Neural crest cell (in vitro differentiated cells): Measurements from ENCODE around the gene EEIG2. TPM values are rescaled to one million over a fixed set of nuclear protein-coding genes. Genes with fewer than 3 reads are reported as not detected.

Source experiments
- DNase-seq: peaks from one replicate; pipeline ENCODE4 v3.0.0; 2021; ENCODE audit warnings: low read depth, mixed read lengths, low spot score
- H3K27ac Mint-ChIP-seq: one replicate; pipeline ENCODE4 v1.8.0; 2021; ENCODE audit warnings: mild to moderate bottlenecking, mixed read lengths; ENCODE audit not compliant: unreplicated experiment
- H3K27me3 Mint-ChIP-seq: 2 replicates; pipeline ENCODE4 v1.8.0; 2021; ENCODE audit warnings: low read depth, mild to moderate bottlenecking, mixed read lengths
- H3K36me3 Mint-ChIP-seq: 2 replicates; pipeline ENCODE4 v1.8.0; 2021; ENCODE audit warnings: low read depth, mild to moderate bottlenecking, mixed read lengths
- H3K4me1 Mint-ChIP-seq: 2 replicates; pipeline ENCODE4 v1.8.0; 2021; ENCODE audit warnings: mixed read lengths
- H3K4me3 Mint-ChIP-seq: one replicate; pipeline ENCODE4 v1.8.0; 2021; ENCODE audit warnings: mild to moderate bottlenecking, mixed read lengths
- H3K9me3 Mint-ChIP-seq: 2 replicates; pipeline ENCODE4 v1.8.0; 2021; ENCODE audit warnings: mixed read lengths
- total RNA-seq: library from RNA; stranded (reverse); gene quantifications from 2 replicates; pipeline ENCODE4 v1.2.1, GENCODE V29; 2021
- TF ChIP-seq, protein P1 (sequence below): fragments of 200-600 bp; sonication (generic); conservative IDR thresholded peaks from 2 replicates; pipeline ENCODE4 v1.5.0; 2021; ENCODE audit warnings: antibody characterized with exemption, mild to moderate bottlenecking

The EEIG2 gene
- total RNA-seq, 1 donor from 2014 or later: 16.1 TPM

GRCh38 chr1:108590441-108590840 is 30.5 kb downstream of the EEIG2 start:
- Mint-ChIP-seq H3K4me1 (peaks cover 11% of the 10 kb centered on the region), H3K36me3 (no peaks in the 10 kb centered on the region), H3K27ac (no peak overlapping the region), H3K9me3 (no peaks in the 10 kb centered on the region), H3K4me3 (no peak overlapping the region), H3K27me3 (no peaks in the 10 kb centered on the region)
- TF ChIP-seq, protein P1, sequence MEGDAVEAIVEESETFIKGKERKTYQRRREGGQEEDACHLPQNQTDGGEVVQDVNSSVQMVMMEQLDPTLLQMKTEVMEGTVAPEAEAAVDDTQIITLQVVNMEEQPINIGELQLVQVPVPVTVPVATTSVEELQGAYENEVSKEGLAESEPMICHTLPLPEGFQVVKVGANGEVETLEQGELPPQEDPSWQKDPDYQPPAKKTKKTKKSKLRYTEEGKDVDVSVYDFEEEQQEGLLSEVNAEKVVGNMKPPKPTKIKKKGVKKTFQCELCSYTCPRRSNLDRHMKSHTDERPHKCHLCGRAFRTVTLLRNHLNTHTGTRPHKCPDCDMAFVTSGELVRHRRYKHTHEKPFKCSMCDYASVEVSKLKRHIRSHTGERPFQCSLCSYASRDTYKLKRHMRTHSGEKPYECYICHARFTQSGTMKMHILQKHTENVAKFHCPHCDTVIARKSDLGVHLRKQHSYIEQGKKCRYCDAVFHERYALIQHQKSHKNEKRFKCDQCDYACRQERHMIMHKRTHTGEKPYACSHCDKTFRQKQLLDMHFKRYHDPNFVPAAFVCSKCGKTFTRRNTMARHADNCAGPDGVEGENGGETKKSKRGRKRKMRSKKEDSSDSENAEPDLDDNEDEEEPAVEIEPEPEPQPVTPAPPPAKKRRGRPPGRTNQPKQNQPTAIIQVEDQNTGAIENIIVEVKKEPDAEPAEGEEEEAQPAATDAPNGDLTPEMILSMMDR: no peak
- no peak for DNase-seq

- TF ChIP-seq, protein P1: no peak
- DNase-seq: no peak
- no peak overlapping the region for H3K27ac Mint-ChIP-seq
- no peaks in the 10 kb centered on the region for H3K27me3 Mint-ChIP-seq
- H3K4me3 Mint-ChIP-seq: no peak overlapping the region
- H3K36me3 Mint-ChIP-seq: no peaks in the 10 kb centered on the region
- H3K9me3 Mint-ChIP-seq: no peaks in the 10 kb centered on the region
- peaks cover 11% of the 10 kb centered on the region for H3K4me1 Mint-ChIP-seq
Measured at GRCh38 chr1:108590957-108591356, 31.1 kb downstream of the EEIG2 start.

GRCh38 chr1:108591466-108591865 is 31.6 kb downstream of the EEIG2 start:
- Mint-ChIP-seq H3K9me3 (no peaks in the 10 kb centered on the region), H3K27ac (no peak overlapping the region), H3K27me3 (no peaks in the 10 kb centered on the region), H3K4me3 (no peak overlapping the region), H3K36me3 (no peaks in the 10 kb centered on the region), H3K4me1 (peaks cover 11% of the 10 kb centered on the region)
- TF ChIP-seq, protein P1: no peak
- DNase-seq: no peak

- Mint-ChIP-seq H3K27me3 (no peaks in the 10 kb centered on the region), H3K36me3 (no peaks in the 10 kb centered on the region)
Measured at GRCh38 chr1:108592030-108592759, 32.3 kb downstream of the EEIG2 start.

GRCh38 chr1:108593448-108593847 is 33.5 kb downstream of the EEIG2 start:
- Mint-ChIP-seq H3K4me1 (peaks cover 17% of the 10 kb centered on the region), H3K4me3 (no peak overlapping the region), H3K9me3 (no peaks in the 10 kb centered on the region), H3K27ac (no peak overlapping the region), H3K27me3 (no peaks in the 10 kb centered on the region), H3K36me3 (no peaks in the 10 kb centered on the region)
- no peak for DNase-seq
- TF ChIP-seq, protein P1: no peak

More at GRCh38 chr1:108592030-108592759, 32.3 kb downstream of the EEIG2 start:
- Mint-ChIP-seq H3K9me3 (no peaks in the 10 kb centered on the region), H3K4me1 (peaks cover 11% of the 10 kb centered on the region), H3K27ac (no peak overlapping the region), H3K4me3 (no peak overlapping the region)
- TF ChIP-seq, protein P1: no peak
- DNase-seq: no peak
